H9 (cell line): ENCODE results near the gene GRIK4. TPM values are rescaled to one million over a fixed set of nuclear protein-coding genes. Genes with fewer than 3 reads are reported as not detected.

ENCODE experiments used
- DNase-seq: peaks from one replicate; pipeline ENCODE4 v3.0.0-alpha.2; 2017
- H2AFZ ChIP-seq: one replicate; pipeline ENCODE4 v1.6.1; 2013; ENCODE audit warnings: mild to moderate bottlenecking, low read length, control low read depth, moderate library complexity
- H2AK5ac ChIP-seq: 2 replicates; pipeline ENCODE4 v1.6.1; 2013; ENCODE audit warnings: low read length, control low read depth, mixed read lengths; ENCODE audit not compliant: insufficient read length
- H2BK120ac ChIP-seq: one replicate; pipeline ENCODE4 v1.6.1; 2013; ENCODE audit warnings: low read depth, mild to moderate bottlenecking, low read length, control low read depth, inconsistent platforms; ENCODE audit not compliant: poor library complexity, severe bottlenecking
- H2BK12ac ChIP-seq: 2 replicates; pipeline ENCODE4 v1.6.1; 2013; ENCODE audit warnings: low read length, control low read depth, mixed read lengths, low read depth; ENCODE audit not compliant: insufficient read length
- H2BK15ac ChIP-seq: 2 replicates; pipeline ENCODE4 v1.6.1; 2013; ENCODE audit warnings: low read depth, low read length, control low read depth
- H2BK20ac ChIP-seq: one replicate; pipeline ENCODE4 v1.6.1; 2013; ENCODE audit warnings: low read depth, mild to moderate bottlenecking, low read length, control low read depth, inconsistent platforms; ENCODE audit not compliant: poor library complexity, severe bottlenecking
- H2BK5ac ChIP-seq: 2 replicates; pipeline ENCODE4 v1.6.1; 2013; ENCODE audit warnings: low read length, control low read depth, mixed read lengths; ENCODE audit not compliant: insufficient read length
- H3K14ac ChIP-seq: 2 replicates; pipeline ENCODE4 v1.6.1; 2013; ENCODE audit warnings: low read length, control low read depth; ENCODE audit not compliant: insufficient read depth
- H3K18ac ChIP-seq: 2 replicates; pipeline ENCODE4 v1.6.1; 2013; ENCODE audit warnings: low read depth, mild to moderate bottlenecking, mixed read lengths, low read length, control low read depth; ENCODE audit not compliant: insufficient read length
- H3K23ac ChIP-seq: 2 replicates; pipeline ENCODE4 v1.6.1; 2013; ENCODE audit warnings: low read length, control low read depth, mixed read lengths, low read depth; ENCODE audit not compliant: insufficient read length
- H3K23me2 ChIP-seq: 2 replicates; pipeline ENCODE4 v1.6.1; 2013; ENCODE audit warnings: low read depth, mild to moderate bottlenecking, mixed read lengths, low read length, control low read depth; ENCODE audit not compliant: insufficient read length, poor library complexity, severe bottlenecking
- H3K27ac ChIP-seq: 2 replicates; pipeline ENCODE4 v1.5.1; 2013; ENCODE audit warnings: low read length, control low read depth, mixed read lengths, low read depth; ENCODE audit not compliant: insufficient read length
- H3K27me3 ChIP-seq: 2 replicates; pipeline ENCODE4 v1.6.1; 2013; ENCODE audit warnings: low read length, control low read depth, inconsistent platforms; ENCODE audit not compliant: insufficient read depth
- H3K4ac ChIP-seq: 2 replicates; pipeline ENCODE4 v1.6.1; 2013; ENCODE audit warnings: low read depth, mild to moderate bottlenecking, control low read depth, inconsistent platforms, low read length, moderate library complexity
- H3K4me1 ChIP-seq: 2 replicates; pipeline ENCODE4 v1.6.1; 2013; ENCODE audit warnings: low read length, control low read depth, inconsistent platforms; ENCODE audit not compliant: insufficient read depth
- H3K4me2 ChIP-seq: 2 replicates; pipeline ENCODE4 v1.6.1; 2013; ENCODE audit warnings: low read length, control low read depth, mixed read lengths; ENCODE audit not compliant: insufficient read length, insufficient read depth
- H3K56ac ChIP-seq: 2 replicates; pipeline ENCODE4 v1.6.1; 2013; ENCODE audit warnings: low read depth, mild to moderate bottlenecking, mixed read lengths, low read length, control low read depth; ENCODE audit not compliant: insufficient read length
- H3K79me1 ChIP-seq: 2 replicates; pipeline ENCODE4 v1.6.1; 2013; ENCODE audit warnings: low read depth, mild to moderate bottlenecking, moderate library complexity, low read length, control low read depth, inconsistent platforms; ENCODE audit not compliant: insufficient read depth, poor library complexity, severe bottlenecking
- H3K79me2 ChIP-seq: 2 replicates; pipeline ENCODE4 v1.6.1; 2013; ENCODE audit warnings: low read length, control low read depth, inconsistent platforms; ENCODE audit not compliant: insufficient read depth
- H3K9ac ChIP-seq: 2 replicates; pipeline ENCODE4 v1.6.1; 2013; ENCODE audit warnings: low read length, control low read depth, mixed read lengths; ENCODE audit not compliant: insufficient read length; ENCODE audit errors: extremely low read depth
- H3K9me3 ChIP-seq: one replicate; pipeline ENCODE4 v1.6.1; 2013; ENCODE audit warnings: low read depth, low read length, inconsistent platforms; ENCODE audit not compliant: control insufficient read depth
- H3T11ph ChIP-seq: one replicate; pipeline ENCODE4 v1.6.1; 2013; ENCODE audit warnings: mild to moderate bottlenecking, low read length, control low read depth, inconsistent platforms
- H4K20me1 ChIP-seq: one replicate; pipeline ENCODE4 v1.6.1; 2013; ENCODE audit not compliant: control insufficient read depth, insufficient read length, insufficient read depth
- H4K5ac ChIP-seq: 2 replicates; pipeline ENCODE4 v1.6.1; 2013; ENCODE audit warnings: low read depth, mild to moderate bottlenecking, mixed read lengths, low read length, control low read depth; ENCODE audit not compliant: insufficient read length
- H4K8ac ChIP-seq: replicated peaks from 2 replicates; pipeline ENCODE4 v1.6.1; 2013; ENCODE audit warnings: low read length, control low read depth, mixed read lengths, low read depth; ENCODE audit not compliant: insufficient read length
- H4K91ac ChIP-seq: 2 replicates; pipeline ENCODE4 v1.6.1; 2013; ENCODE audit warnings: low read depth, mild to moderate bottlenecking, moderate library complexity, mixed read lengths, low read length, control low read depth; ENCODE audit not compliant: insufficient read length
- H3K27ac Mint-ChIP-seq, 3 experiments: 2 replicates in 2 of 3; 3 replicates in 1 of 3; pipeline ENCODE4 v1.8.0; 2020 to 2021; ENCODE audit warnings: mixed read lengths in 3 of 3, mild to moderate bottlenecking in 1 of 3, moderate library complexity in 1 of 3
- H3K27me3 Mint-ChIP-seq: 2 replicates; pipeline ENCODE4 v1.8.0; 2021; ENCODE audit warnings: low read depth, mild to moderate bottlenecking, moderate library complexity, mixed read lengths
- H3K36me3 Mint-ChIP-seq, 3 experiments: 2 replicates in 2 of 3; 3 replicates in 1 of 3; pipeline ENCODE4 v1.8.0; 2020 to 2021; ENCODE audit warnings: low read depth in 3 of 3, mixed read lengths in 3 of 3; ENCODE audit not compliant: insufficient read depth in 1 of 3
- H3K4me1 Mint-ChIP-seq, 2 experiments: 2 replicates each; pipeline ENCODE4 v1.8.0; 2020; ENCODE audit warnings: mixed read lengths in 2 of 2
- H3K4me3 Mint-ChIP-seq, 2 experiments: 2 replicates in 1 of 2; 3 replicates in 1 of 2; pipeline ENCODE4 v1.8.0; 2020 to 2021; ENCODE audit warnings: mild to moderate bottlenecking in 2 of 2, mixed read lengths in 2 of 2, moderate library complexity in 1 of 2
- H3K9me3 Mint-ChIP-seq, 2 experiments: 2 replicates in 1 of 2; 3 replicates in 1 of 2; pipeline ENCODE4 v1.8.0; 2020; ENCODE audit warnings: mild to moderate bottlenecking in 2 of 2, mixed read lengths in 2 of 2, moderate library complexity in 1 of 2
- WGBS: extraction: QIAGEN DNeasy Blood & Tissue Kit; methylation state at CpG from one replicate; pipeline ENCODE4 v1.1.7; 2013; ENCODE audit warnings: missing lambda C conversion rate, low lambda C conversion rate, mixed read lengths; ENCODE audit not compliant: insufficient read length; ENCODE audit errors: extremely low coverage; 5-methylcytosine and 5-hydroxymethylcytosine counted together
- total RNA-seq: library from RNA; stranded (reverse); gene quantifications from 2 replicates; pipeline ENCODE4 v1.2.1, GENCODE V29; 2021
- TF ChIP-seq, protein P1 (sequence below): fragments of 200-600 bp; sonication (generic); conservative IDR thresholded peaks from 3 replicates; pipeline ENCODE4 v1.8.0; 2021; ENCODE audit warnings: antibody characterized with exemption, mild to moderate bottlenecking

The GRIK4 gene
- total RNA-seq, 1 experiment from 2014 or later, result 2.3 TPM

DNA sequence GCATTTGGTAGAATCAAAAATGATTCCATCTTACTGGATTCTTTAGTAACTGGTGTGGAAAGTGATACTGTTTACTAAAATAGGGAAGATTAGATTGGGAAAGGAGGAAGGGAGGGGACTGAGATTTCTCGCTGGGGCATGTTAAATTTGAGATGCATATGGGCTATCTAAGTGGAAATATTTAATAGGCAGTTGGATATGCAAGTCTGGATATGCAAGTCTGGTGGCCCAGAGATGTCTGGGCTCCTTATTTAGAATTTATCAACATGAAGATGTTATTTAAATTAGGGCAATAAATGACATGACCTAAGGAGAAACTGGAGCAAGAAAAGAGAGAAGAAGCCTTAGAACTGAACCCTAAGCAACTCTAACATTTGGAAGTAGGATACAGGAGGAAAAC is 495.4 kb downstream of the GRIK4 start:
- Histone ChIP-seq H3T11ph (no peak overlapping the region), H3K4me2 (no peak overlapping the region), H3K14ac (no peak overlapping the region), H2BK120ac (no peak overlapping the region), H2BK12ac (no peak overlapping the region), H3K4ac (no peak overlapping the region), H3K9ac (no peak overlapping the region), H2AFZ (no peak overlapping the region), H2BK20ac (no peak overlapping the region), H4K20me1 (no peaks in the 10 kb centered on the region), H3K23me2 (no peaks in the 10 kb centered on the region), H3K79me2 (no peaks in the 10 kb centered on the region), H3K27ac (no peak overlapping the region), H3K9me3 (no peaks in the 10 kb centered on the region), H3K27me3 (no peaks in the 10 kb centered on the region), H3K18ac (no peak overlapping the region), H4K5ac (no peak overlapping the region), H3K4me1 (peaks cover 2% of the 10 kb centered on the region; the same call in 1 of the 2 replicates), H4K91ac (no peak overlapping the region), H2BK15ac (no peak overlapping the region), H4K8ac (no peak overlapping the region), H3K56ac (no peak overlapping the region), H2AK5ac (no peak overlapping the region), H3K79me1 (no peaks in the 10 kb centered on the region), H3K23ac (no peak overlapping the region), H2BK5ac (no peak overlapping the region)
- TF ChIP-seq, protein P1, sequence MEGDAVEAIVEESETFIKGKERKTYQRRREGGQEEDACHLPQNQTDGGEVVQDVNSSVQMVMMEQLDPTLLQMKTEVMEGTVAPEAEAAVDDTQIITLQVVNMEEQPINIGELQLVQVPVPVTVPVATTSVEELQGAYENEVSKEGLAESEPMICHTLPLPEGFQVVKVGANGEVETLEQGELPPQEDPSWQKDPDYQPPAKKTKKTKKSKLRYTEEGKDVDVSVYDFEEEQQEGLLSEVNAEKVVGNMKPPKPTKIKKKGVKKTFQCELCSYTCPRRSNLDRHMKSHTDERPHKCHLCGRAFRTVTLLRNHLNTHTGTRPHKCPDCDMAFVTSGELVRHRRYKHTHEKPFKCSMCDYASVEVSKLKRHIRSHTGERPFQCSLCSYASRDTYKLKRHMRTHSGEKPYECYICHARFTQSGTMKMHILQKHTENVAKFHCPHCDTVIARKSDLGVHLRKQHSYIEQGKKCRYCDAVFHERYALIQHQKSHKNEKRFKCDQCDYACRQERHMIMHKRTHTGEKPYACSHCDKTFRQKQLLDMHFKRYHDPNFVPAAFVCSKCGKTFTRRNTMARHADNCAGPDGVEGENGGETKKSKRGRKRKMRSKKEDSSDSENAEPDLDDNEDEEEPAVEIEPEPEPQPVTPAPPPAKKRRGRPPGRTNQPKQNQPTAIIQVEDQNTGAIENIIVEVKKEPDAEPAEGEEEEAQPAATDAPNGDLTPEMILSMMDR, result no peak
- no CpG with 5 or more reads among the region's 1 CpG for WGBS
- 0 out of 7 replicates have a peak, but pooled peaks cover 0 to 3% (median 0%) of the 10 kb centered on the region in 3 experiments for H3K36me3 Mint-ChIP-seq
- no peak for DNase-seq
- peaks cover 2% of the 10 kb centered on the region; the same call in 1 of the 2 replicates for H3K27me3 Mint-ChIP-seq
- no peak overlapping the region for H3K4me3 Mint-ChIP-seq
- no peaks in the 10 kb centered on the region; a peak in 2 of 5 replicates for H3K9me3 Mint-ChIP-seq
- H3K4me1 Mint-ChIP-seq, result peaks cover 11 to 18% of the 10 kb centered on the region in 2 experiments
- no peak overlapping the region for H3K27ac Mint-ChIP-seq
